Activated naive CD4-positive, alpha-beta T cell treated with anti-CD3 and anti-CD28 coated beads, Interleukin-2, amount 50 U/mL, for 72 hours (primary cell): ENCODE results near the gene FAXDC2. TPM values are rescaled to one million over a fixed set of nuclear protein-coding genes. Genes with fewer than 3 reads are reported as not detected.

Source experiments
- ATAC-seq, 2 donors: fragments of 150-1000 bp; cut with Tn5 transposase; 2 replicates each; pipeline ENCODE4 v1.10.0; 2021; ENCODE audit warnings: mild to moderate bottlenecking in 2 of 2, moderate library complexity in 2 of 2
- DNase-seq, 2 donors: peaks; one replicate each; pipeline ENCODE4 v3.0.0; 2021 to 2022; ENCODE audit warnings: low spot score in 2 of 2
- H3K27ac Mint-ChIP-seq, 2 donors: one replicate each; pipeline ENCODE4 v1.8.0; 2022; ENCODE audit warnings: mild to moderate bottlenecking in 2 of 2, mixed read lengths in 2 of 2
- H3K36me3 Mint-ChIP-seq, 2 donors: one replicate each; pipeline ENCODE4 v1.8.0; 2022; ENCODE audit warnings: mixed read lengths in 2 of 2
- H3K9me3 Mint-ChIP-seq, 2 donors: one replicate each; pipeline ENCODE4 v1.8.0; 2022; ENCODE audit warnings: mixed read lengths in 2 of 2
- total RNA-seq, 2 donors: library from RNA; stranded (reverse); gene quantifications; one replicate each; pipeline ENCODE4 v1.2.3, GENCODE V29; 2022

FAXDC2 gene
- total RNA-seq, 2 donors from 2014 or later: 0.57 TPM; not detected in 1

DNA sequence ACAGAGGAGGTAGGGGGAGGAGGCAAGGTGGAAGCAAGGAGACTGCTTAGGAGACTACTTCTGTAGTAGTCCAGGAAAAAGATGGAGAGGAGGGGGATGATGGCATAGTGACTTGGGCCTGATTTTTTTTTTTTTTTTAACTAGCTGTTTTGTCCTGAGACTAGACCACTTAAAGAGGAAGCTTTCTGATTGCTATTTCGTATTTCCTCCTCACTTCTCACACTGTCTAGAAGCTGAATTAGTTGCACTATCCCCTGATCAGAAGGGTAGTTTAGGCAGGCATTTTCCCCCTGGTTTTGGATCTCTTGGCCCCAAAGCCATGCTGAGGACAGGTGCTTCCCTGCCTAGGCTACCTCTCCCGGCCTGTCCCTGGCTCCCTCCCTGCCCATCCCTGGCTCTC, 80.3 kb downstream of the FAXDC2 start:
- ATAC-seq (no peak), DNase-seq (no peak)
- H3K9me3 Mint-ChIP-seq: no peaks in the 10 kb centered on the region
- peak overlapping the region; percentile 63 to 84 for H3K27ac Mint-ChIP-seq
- H3K36me3 Mint-ChIP-seq: peaks cover 0 to 7% of the 10 kb centered on the region in 2 donors

Other genes starting within 250 kb of the FAXDC2 start
- gene LARP1, start 95.2 kb downstream of the FAXDC2 start, total RNA-seq: 100 to 1,000 TPM; 172 to 231 TPM
- 10 to 100 TPM; 76.4 to 92.3 TPM for gene CNOT8, start 8.0 kb upstream of the FAXDC2 start, total RNA-seq
- gene GEMIN5, start 87.6 kb upstream of the FAXDC2 start, total RNA-seq: 10 to 100 TPM; 28.4 to 30.5 TPM
- gene MRPL22, start 90.5 kb upstream of the FAXDC2 start, total RNA-seq: 100 to 1,000 TPM in 1 of 2 donors, 10 to 100 TPM in 1; 80.1 to 120 TPM
- gene KIF4B, start 163.2 kb upstream of the FAXDC2 start, total RNA-seq: under 1 TPM; 0.11 to 0.14 TPM